Stromal cell of bone marrow (primary cell): Measurements from ENCODE around the gene NODAL.
A peak's percentile ranks its signal among the peaks of the same experiment; 100 is the strongest.

Source experiments
- DNase-seq: peaks from one replicate; pipeline ENCODE4 v3.0.0-alpha.2; 2012; ENCODE audit warnings: low read depth

The NODAL gene

GRCh38 chr10:70432561-70433263, 8.8 kb downstream of the NODAL start:
- no peak for DNase-seq

GRCh38 chr10:70432101-70432500, 9.4 kb downstream of the NODAL start:
- no peak for DNase-seq

- DNase-seq: peak; percentile 77
These were observed 10.7 kb downstream of the NODAL start for GRCh38 chr10:70430493-70431445.

GRCh38 chr10:70426823-70427222, 14.7 kb downstream of the NODAL start:
- DNase-seq: no peak

- DNase-seq: no peak
These were observed 16.4 kb downstream of the NODAL start for GRCh38 chr10:70425096-70425495.

- DNase-seq: no peak
These were observed 17.2 kb downstream of the NODAL start for GRCh38 chr10:70424320-70424719.

GRCh38 chr10:70418713-70419112, 22.8 kb downstream of the NODAL start:
- no peak for DNase-seq

- DNase-seq: no peak
These were observed 23.3 kb downstream of the NODAL start for GRCh38 chr10:70418229-70418628.

GRCh38 chr10:70417568-70417967, 23.9 kb downstream of the NODAL start:
- DNase-seq: no peak

GRCh38 chr10:70412356-70412755, 29.1 kb downstream of the NODAL start:
- no peak for DNase-seq

- no peak for DNase-seq
These were observed 30.9 kb downstream of the NODAL start for GRCh38 chr10:70410608-70411007.

GRCh38 chr10:70409772-70410171, 31.7 kb downstream of the NODAL start:
- DNase-seq: no peak

- peak; percentile 97 for DNase-seq
These were observed 36.2 kb downstream of the NODAL start for GRCh38 chr10:70405037-70405824.

- DNase-seq: no peak
These were observed 36.8 kb downstream of the NODAL start for GRCh38 chr10:70404787-70405036.

GRCh38 chr10:70404036-70404786, 37.3 kb downstream of the NODAL start, which contains the start of gene EIF4EBP2:
Gene EIF4EBP2, plus strand, starts transcription at chr10:70404145. Its CDS starts 257 bp downstream, at chr10:70404402.
- DNase-seq: peak; percentile 91

GRCh38 chr10:70403483-70404035, 37.9 kb downstream of the NODAL start:
- no peak for DNase-seq

- DNase-seq: no peak
These were observed 42.3 kb downstream of the NODAL start for GRCh38 chr10:70399177-70399576.

GRCh38 chr10:70396140-70396539, 45.3 kb downstream of the NODAL start:
- DNase-seq: no peak

GRCh38 chr10:70391654-70392053, 49.8 kb downstream of the NODAL start:
- no peak for DNase-seq
